Upper lobe of right lung (tissue), 1 donor: ENCODE measurements around the gene PRXL2B. TPM values are rescaled to one million over a fixed set of nuclear protein-coding genes. Genes with fewer than 3 reads are reported as not detected.
A peak's percentile ranks its signal among the peaks of the same experiment; 100 is the strongest.

Experiments used
- ATAC-seq: fragments of 200-7000 bp; cut with Tn5 transposase; one replicate; pipeline ENCODE4 v1.9.1; 2020; ENCODE audit warnings: mild to moderate bottlenecking, moderate library complexity
- DNase-seq: peaks from one replicate; pipeline ENCODE4 v3.0.0-alpha.2; 2020
- H3K27ac ChIP-seq: fragments of 200-600 bp; one replicate; pipeline ENCODE4 v1.8.0; 2022
- H3K27me3 ChIP-seq: fragments of 200-600 bp; one replicate; pipeline ENCODE4 v1.8.0; 2022; ENCODE audit warnings: mild to moderate bottlenecking
- H3K36me3 ChIP-seq: fragments of 200-600 bp; one replicate; pipeline ENCODE4 v1.8.0; 2022
- H3K4me1 ChIP-seq: fragments of 200-600 bp; one replicate; pipeline ENCODE4 v1.8.0; 2022
- H3K4me3 ChIP-seq: fragments of 200-600 bp; one replicate; pipeline ENCODE4 v1.8.0; 2022; ENCODE audit warnings: mild to moderate bottlenecking
- H3K9me3 ChIP-seq: fragments of 200-600 bp; one replicate; pipeline ENCODE4 v1.8.0; 2022
- CTCF ChIP-seq: fragments of 200-600 bp; IDR thresholded peaks from one replicate; pipeline ENCODE4 v1.8.0; 2022; ENCODE audit warnings: antibody characterized with exemption
- intact Hi-C: fragments of 100-400 bp; cut with DNase I; formaldehyde crosslinking; loops from one replicate; pipeline ENCODE4 v1.11.0; 2022
- total RNA-seq: library from RNA; stranded (reverse); fragmentation: NEBNext Ultra II Directional; extraction: Animal tissue kit (Norgen Biotek cat#: 25700); gene quantifications from one replicate; pipeline ENCODE4 v1.2.1, GENCODE V29; 2021
- donor health status: DM: no; HTN: yes; CAD: no; lungs with severe emphysema.

The PRXL2B gene
- total RNA-seq, 1 donor from 2014 or later = 25.9 TPM

GRCh38 chr1:2589431-2590232, 3.1 kb downstream of the PRXL2B start:
- DNase-seq (peak; percentile 63), ATAC-seq (no peak)
- intact Hi-C loops = no loop called here
- no peak overlapping the region for H3K4me3 ChIP-seq
- H3K36me3 ChIP-seq = no peaks in the 10 kb centered on the region
- H3K9me3 ChIP-seq = no peaks in the 10 kb centered on the region
- peaks cover 29% of the 10 kb centered on the region for H3K4me1 ChIP-seq
- no peak for TF ChIP-seq CTCF
- H3K27ac ChIP-seq = no peak overlapping the region
- no peaks in the 10 kb centered on the region for H3K27me3 ChIP-seq

DNA sequence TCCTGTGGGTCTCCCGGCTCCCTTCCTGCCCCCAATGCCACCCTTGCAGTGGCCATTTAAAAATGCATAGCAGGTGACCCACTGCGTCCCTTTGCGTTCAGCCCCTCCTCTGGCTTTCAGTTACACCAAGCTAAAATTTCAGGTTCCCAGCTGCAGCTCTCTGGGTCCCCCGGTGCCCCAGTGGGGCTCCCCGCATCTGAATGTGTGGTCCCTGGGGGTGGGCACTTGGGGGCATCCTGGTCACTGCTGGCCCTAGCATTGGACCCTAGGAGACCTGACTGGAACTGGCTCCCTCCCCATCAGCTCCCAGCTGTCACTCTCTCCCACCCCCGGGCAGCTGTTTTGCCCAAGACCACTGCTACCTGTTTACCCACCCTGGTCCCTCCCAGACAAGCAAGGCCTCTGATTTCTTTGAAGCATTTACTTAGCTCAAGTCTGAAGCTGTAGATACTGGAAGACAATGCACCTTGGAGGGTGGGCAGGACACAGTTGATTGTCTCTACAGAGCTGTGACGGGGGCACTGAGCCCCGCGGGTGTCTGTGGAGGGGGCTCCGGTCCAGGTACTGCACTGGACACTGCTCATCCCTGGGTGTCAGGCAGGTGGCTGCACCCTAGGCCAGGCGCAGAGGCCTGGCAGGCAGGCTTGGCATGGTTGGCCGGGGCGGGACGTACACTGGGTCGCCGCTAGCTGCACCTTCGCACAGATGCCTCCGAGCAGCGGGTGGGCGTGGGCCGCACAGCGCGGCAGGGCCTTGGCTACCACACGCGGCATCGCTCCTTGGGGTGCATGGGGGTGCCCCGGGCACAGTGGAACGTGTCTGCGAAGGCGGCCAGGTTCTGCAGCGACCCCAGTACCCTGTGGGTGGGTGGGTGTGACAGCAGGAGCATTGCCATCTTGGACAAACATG, 3.9 kb downstream of the PRXL2B start:
- no peaks in the 10 kb centered on the region for H3K9me3 ChIP-seq
- intact Hi-C loops = no loop called here
- no peak overlapping the region for H3K27ac ChIP-seq
- H3K27me3 ChIP-seq = no peaks in the 10 kb centered on the region
- H3K4me3 ChIP-seq = no peak overlapping the region
- H3K4me1 ChIP-seq = peaks cover 21% of the 10 kb centered on the region
- TF ChIP-seq CTCF = no peak
- ATAC-seq = no peak
- H3K36me3 ChIP-seq = no peaks in the 10 kb centered on the region
- DNase-seq = peak; percentile 57

DNA sequence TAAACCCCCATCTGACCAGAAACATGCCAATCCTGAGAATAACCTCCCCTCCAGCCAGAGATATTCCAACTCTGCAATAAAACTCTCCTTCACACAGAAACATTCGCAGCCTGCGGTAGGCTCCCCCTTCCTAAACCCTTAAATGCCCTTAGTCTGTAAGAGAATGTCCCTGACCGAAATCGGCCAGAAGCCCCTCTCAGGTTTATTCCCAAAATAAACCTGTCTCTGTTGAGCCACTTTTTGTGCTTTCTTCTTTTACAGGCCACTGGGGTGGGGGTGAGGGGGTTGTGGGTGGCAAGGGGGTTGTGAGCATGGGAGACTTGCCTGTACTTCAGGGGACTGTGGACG, 4.6 kb downstream of the PRXL2B start:
- H3K9me3 ChIP-seq = no peaks in the 10 kb centered on the region
- no peaks in the 10 kb centered on the region for H3K36me3 ChIP-seq
- no peak overlapping the region for H3K4me3 ChIP-seq
- intact Hi-C loops = no loop called here
- ATAC-seq (no peak), DNase-seq (no peak)
- no peaks in the 10 kb centered on the region for H3K27me3 ChIP-seq
- peaks cover 21% of the 10 kb centered on the region for H3K4me1 ChIP-seq
- TF ChIP-seq CTCF = no peak
- H3K27ac ChIP-seq = no peak overlapping the region

GRCh38 chr1:2591581-2592261, 5.1 kb downstream of the PRXL2B start:
- intact Hi-C loops = no loop called here
- DNase-seq (peak; percentile 58), ATAC-seq (no peak)
- H3K36me3 ChIP-seq = no peaks in the 10 kb centered on the region
- no peak overlapping the region for H3K27ac ChIP-seq
- no peak overlapping the region for H3K4me3 ChIP-seq
- no peak for TF ChIP-seq CTCF
- H3K4me1 ChIP-seq = peaks cover 21% of the 10 kb centered on the region
- no peaks in the 10 kb centered on the region for H3K27me3 ChIP-seq
- H3K9me3 ChIP-seq = no peaks in the 10 kb centered on the region

DNA sequence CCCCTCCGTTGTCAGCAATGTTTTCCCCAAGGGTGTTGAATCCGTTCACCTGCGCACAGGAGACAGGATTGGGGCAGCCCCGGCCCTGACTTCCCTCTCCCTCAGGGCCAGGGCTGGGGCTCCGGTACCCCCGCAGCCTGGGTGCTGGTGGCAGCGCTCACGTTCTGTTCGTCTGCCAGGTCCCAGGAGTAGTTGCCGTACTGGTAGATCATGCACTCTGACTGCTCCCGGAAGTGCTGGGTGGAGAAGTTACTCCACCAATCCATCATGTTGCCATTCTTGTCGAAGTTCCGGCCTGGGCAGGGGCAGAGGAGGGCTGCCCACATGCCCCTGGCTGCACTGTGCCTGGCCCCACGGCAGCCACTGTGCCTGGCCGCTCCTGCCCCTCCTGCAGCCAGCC, 6.1 kb downstream of the PRXL2B start:
- Histone ChIP-seq H3K27me3 (no peaks in the 10 kb centered on the region), H3K36me3 (no peaks in the 10 kb centered on the region), H3K4me3 (no peak overlapping the region), H3K9me3 (no peaks in the 10 kb centered on the region), H3K27ac (no peak overlapping the region), H3K4me1 (peaks cover 16% of the 10 kb centered on the region)
- DNase-seq = peak; percentile 54
- no peak for TF ChIP-seq CTCF
- ATAC-seq = peak; percentile 39
- intact Hi-C loops = no loop called here
